GM19324 (cell line): ENCODE measurements around the gene FAM120A.
"Not testable (repeated sequence)": the region's sequence is repeated elsewhere in the genome, so short reads cannot be mapped to it uniquely, and the experiment has no call there.

ENCODE experiments used
- ATAC-seq: cut with Tn5 transposase; IDR thresholded peaks from one replicate; pipeline ENCODE4 v1.9.1; 2021; ENCODE audit warnings: mild to moderate bottlenecking, moderate library complexity; ENCODE audit not compliant: unreplicated experiment, low FRiP score

Gene FAM120A

GRCh38 chr9:93450945-93451815 is at the start of gene FAM120A:
Gene FAM120A, plus strand, starts transcription at chr9:93451685. Its CDS starts 231 bp downstream, at chr9:93451916.
- ATAC-seq = peak; percentile 66

GRCh38 chr9:93406371-93406770 is 45.1 kb upstream of the FAM120A start:
- no peak for ATAC-seq

GRCh38 chr9:93413530-93413929 is 38.0 kb upstream of the FAM120A start:
- no peak for ATAC-seq

GRCh38 chr9:93415176-93415690 is 36.3 kb upstream of the FAM120A start:
- no peak for ATAC-seq

- no peak for ATAC-seq
Observed at GRCh38 chr9:93416530-93417235, 34.8 kb upstream of the FAM120A start.

GRCh38 chr9:93417538-93417937 is 33.9 kb upstream of the FAM120A start:
- ATAC-seq = no peak

GRCh38 chr9:93419023-93419422 is 32.5 kb upstream of the FAM120A start:
- ATAC-seq = no peak

- ATAC-seq = no peak
Observed at GRCh38 chr9:93422977-93423616, 28.4 kb upstream of the FAM120A start.

GRCh38 chr9:93427655-93428379 is 23.7 kb upstream of the FAM120A start:
- ATAC-seq = no peak

GRCh38 chr9:93431539-93432105 is 19.9 kb upstream of the FAM120A start:
- ATAC-seq = no peak

GRCh38 chr9:93432964-93433363 is 18.5 kb upstream of the FAM120A start:
- no peak for ATAC-seq

- ATAC-seq = no peak
Observed at GRCh38 chr9:93434056-93434455, 17.4 kb upstream of the FAM120A start.

GRCh38 chr9:93435386-93435785 is 16.1 kb upstream of the FAM120A start:
- no peak for ATAC-seq

- ATAC-seq = no peak
Observed at GRCh38 chr9:93436218-93436617, 15.3 kb upstream of the FAM120A start.

GRCh38 chr9:93436655-93437407 is 14.7 kb upstream of the FAM120A start:
- no peak for ATAC-seq

GRCh38 chr9:93437996-93438395 is 13.5 kb upstream of the FAM120A start:
- ATAC-seq = no peak

GRCh38 chr9:93439301-93439700 is 12.2 kb upstream of the FAM120A start:
- ATAC-seq = not testable (repeated sequence)

GRCh38 chr9:93440896-93441580 is 10.4 kb upstream of the FAM120A start:
- ATAC-seq = no peak

- no peak for ATAC-seq
Observed at GRCh38 chr9:93446073-93446472, 5.4 kb upstream of the FAM120A start.
